ENCODE data around the gene DYNLRB2.

The DYNLRB2 gene

DNA sequence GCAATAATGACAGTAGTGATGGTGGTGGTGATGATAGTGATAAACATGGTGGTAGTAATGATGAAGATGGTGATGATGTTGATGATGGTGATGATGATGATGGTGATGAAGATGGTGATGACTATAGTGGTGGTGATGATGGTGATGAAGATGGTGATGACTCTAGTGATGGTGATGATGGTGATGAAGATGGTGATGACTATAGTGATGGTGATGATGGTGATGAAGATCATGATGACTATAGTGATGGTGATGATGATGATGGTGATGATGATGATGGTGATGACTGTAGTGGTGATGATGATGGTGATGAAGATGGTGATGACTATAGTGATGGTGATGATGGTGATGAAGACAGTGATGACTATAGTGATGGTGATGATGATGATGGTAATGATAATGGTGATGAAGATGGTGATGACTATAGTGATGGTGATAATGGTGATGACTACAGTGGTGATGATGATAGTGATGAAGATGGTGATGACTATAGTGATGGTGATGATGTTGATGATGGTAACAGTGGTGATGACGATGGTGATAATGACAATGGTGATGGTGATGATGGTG is 35.6 kb downstream of the DYNLRB2 start:
- Histone ChIP-seq H3K4me2 (no peak overlapping the region), H2AFZ (ENCODE audit: low read depth) (no peak overlapping the region), H3K9ac (no peak overlapping the region), H3K4me3 (IDR thresholded peaks at IDR 0.05; ENCODE audit: insufficient read depth, low read depth, low read length) (no peak overlapping the region), H4K20me1 (ENCODE audit: insufficient read depth) (no peaks in the 10 kb centered on the region), H3K79me2 (ENCODE audit: insufficient read depth, low read depth) (no peaks in the 10 kb centered on the region), H3K27me3 (ENCODE audit: insufficient read depth, low read depth) (no peaks in the 10 kb centered on the region), H3K27ac (no peak overlapping the region), H3K36me3 (ENCODE audit: insufficient read depth) (no peaks in the 10 kb centered on the region), H3K4me1 (ENCODE audit: low read depth, poor library complexity, severe bottlenecking) (peaks cover 77% of the 10 kb centered on the region)
- TF ChIP-seq, protein P1, sequence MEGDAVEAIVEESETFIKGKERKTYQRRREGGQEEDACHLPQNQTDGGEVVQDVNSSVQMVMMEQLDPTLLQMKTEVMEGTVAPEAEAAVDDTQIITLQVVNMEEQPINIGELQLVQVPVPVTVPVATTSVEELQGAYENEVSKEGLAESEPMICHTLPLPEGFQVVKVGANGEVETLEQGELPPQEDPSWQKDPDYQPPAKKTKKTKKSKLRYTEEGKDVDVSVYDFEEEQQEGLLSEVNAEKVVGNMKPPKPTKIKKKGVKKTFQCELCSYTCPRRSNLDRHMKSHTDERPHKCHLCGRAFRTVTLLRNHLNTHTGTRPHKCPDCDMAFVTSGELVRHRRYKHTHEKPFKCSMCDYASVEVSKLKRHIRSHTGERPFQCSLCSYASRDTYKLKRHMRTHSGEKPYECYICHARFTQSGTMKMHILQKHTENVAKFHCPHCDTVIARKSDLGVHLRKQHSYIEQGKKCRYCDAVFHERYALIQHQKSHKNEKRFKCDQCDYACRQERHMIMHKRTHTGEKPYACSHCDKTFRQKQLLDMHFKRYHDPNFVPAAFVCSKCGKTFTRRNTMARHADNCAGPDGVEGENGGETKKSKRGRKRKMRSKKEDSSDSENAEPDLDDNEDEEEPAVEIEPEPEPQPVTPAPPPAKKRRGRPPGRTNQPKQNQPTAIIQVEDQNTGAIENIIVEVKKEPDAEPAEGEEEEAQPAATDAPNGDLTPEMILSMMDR (conservative IDR thresholded peaks at IDR 0.05; ENCODE audit: low read depth, low read length): no peak

DNA sequence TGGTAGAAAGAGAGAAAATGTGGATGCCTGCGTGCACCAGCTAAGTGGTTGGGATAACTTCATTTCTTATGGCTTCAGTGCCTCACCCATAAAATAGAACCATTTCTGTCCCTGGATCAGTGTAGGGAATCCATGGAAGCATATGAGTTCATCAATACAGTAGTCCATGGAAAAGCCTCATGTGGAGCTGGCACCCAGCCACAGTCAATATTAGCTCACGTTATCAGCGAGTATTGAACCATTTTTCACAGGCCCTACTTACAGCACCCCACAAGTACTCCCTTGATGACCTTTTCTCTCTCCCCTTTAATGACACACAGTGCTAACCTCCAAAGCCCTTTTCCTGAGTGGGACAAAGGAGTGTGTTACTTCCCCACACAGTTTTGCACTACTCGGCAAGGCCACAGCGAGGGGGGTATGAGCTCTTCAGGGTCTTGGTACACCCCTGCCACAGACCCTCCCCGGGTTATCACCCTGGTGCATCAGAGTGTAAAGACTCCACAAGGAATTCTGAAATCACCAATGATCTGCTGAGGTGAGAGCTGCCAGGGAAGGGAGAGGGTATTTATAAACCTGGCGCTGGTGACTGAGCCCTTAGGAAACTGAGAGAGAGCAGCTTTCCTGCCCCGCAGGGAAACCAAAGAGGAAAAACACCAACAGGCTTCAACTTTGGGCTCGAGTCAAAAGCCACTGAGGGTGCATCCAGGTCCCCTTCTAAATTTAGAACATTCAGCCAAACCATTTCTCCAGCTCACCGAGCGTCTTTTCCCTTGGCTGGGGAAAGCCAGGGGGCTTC is 36.9 kb downstream of the DYNLRB2 start:
- Histone ChIP-seq H2AFZ (ENCODE audit: low read depth) (no peak overlapping the region), H3K4me1 (ENCODE audit: low read depth, poor library complexity, severe bottlenecking) (peaks cover 78% of the 10 kb centered on the region), H3K4me3 (IDR thresholded peaks at IDR 0.05; ENCODE audit: insufficient read depth, low read depth, low read length) (no peak overlapping the region), H3K9ac (no peak overlapping the region), H3K27ac (no peak overlapping the region), H3K36me3 (ENCODE audit: insufficient read depth) (no peaks in the 10 kb centered on the region), H4K20me1 (ENCODE audit: insufficient read depth) (no peaks in the 10 kb centered on the region), H3K4me2 (no peak overlapping the region), H3K79me2 (ENCODE audit: insufficient read depth, low read depth) (no peaks in the 10 kb centered on the region), H3K27me3 (ENCODE audit: insufficient read depth, low read depth) (no peaks in the 10 kb centered on the region)
- TF ChIP-seq, protein P1 (conservative IDR thresholded peaks at IDR 0.05; ENCODE audit: low read depth, low read length): no peak

DNA sequence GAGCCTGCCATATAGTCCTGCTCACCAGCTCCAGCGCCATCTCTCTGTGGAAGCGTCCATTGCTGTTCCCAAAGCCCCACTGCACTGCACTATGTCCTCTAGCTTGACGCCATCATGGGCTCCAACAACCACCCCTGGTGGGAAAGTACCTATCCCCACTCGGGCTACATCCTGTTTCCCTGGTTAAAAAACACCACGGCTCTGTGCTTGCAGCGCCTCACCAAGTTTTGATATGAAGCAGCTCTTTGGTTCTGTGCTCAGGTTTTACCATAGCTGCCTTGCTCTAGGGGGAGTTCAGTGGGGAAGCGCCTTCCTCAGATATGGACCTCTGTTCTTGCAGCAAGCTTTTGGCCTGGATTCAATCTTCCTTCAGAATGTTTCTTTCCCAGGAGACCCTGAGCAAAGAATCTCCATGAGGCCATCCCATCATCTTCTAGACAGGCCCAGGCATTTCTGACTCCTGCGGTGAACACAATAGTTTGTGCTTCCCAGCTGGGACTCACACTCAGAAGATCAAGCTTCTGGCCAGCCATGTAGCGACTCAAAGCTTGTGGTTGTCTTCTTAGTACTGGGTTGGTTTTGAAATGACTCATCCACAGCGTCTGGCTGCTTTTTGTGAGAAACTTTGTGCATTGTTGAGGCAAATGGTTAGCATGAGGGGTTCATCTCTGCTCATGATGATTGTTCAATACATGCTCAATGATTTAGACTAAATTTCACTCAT is 39.5 kb downstream of the DYNLRB2 start:
- TF ChIP-seq, protein P1 (conservative IDR thresholded peaks at IDR 0.05; ENCODE audit: low read depth, low read length): peak; percentile 28; the same call in 1 of the 2 replicates
- H3K4me2 ChIP-seq: peak overlapping the region; percentile 95
- H3K79me2 ChIP-seq (ENCODE audit: insufficient read depth, low read depth): no peaks in the 10 kb centered on the region
- H3K36me3 ChIP-seq (ENCODE audit: insufficient read depth): no peaks in the 10 kb centered on the region
- H3K4me1 ChIP-seq (ENCODE audit: low read depth, poor library complexity, severe bottlenecking): peaks cover 81% of the 10 kb centered on the region
- no peaks in the 10 kb centered on the region for H3K27me3 ChIP-seq (ENCODE audit: insufficient read depth, low read depth)
- H3K4me3 ChIP-seq (IDR thresholded peaks at IDR 0.05; ENCODE audit: insufficient read depth, low read depth, low read length): no peak overlapping the region
- peak overlapping the region; percentile 91 for H3K27ac ChIP-seq
- H3K9ac ChIP-seq: peak overlapping the region; percentile 52
- H4K20me1 ChIP-seq (ENCODE audit: insufficient read depth): no peaks in the 10 kb centered on the region
- no peak overlapping the region for H2AFZ ChIP-seq (ENCODE audit: low read depth)

DNA sequence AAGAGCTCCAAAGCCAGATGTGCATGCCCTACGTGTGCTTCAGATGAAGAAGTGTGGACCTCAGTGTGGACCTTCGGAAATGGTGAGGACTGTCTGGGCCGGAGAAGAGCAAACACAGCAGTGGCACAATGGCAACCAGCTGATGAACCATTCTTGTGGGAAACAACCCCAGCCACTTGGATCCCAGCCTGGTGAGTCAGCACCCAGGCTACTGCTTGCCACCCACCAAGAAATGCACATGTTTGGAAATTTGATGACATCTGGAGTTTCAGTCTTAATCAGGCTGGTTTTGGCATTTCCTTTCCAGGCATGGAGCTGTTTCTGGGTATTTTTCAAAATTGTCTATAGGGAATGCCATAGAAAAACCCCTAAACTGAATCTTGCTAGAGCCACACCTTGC is 42.7 kb downstream of the DYNLRB2 start:
- H3K4me3 ChIP-seq (IDR thresholded peaks at IDR 0.05; ENCODE audit: insufficient read depth, low read depth, low read length): no peak overlapping the region
- no peaks in the 10 kb centered on the region for H3K27me3 ChIP-seq (ENCODE audit: insufficient read depth, low read depth)
- H2AFZ ChIP-seq (ENCODE audit: low read depth): peak overlapping the region; percentile 19; the same call in 1 of the 2 replicates
- no peaks in the 10 kb centered on the region for H3K36me3 ChIP-seq (ENCODE audit: insufficient read depth)
- H3K4me1 ChIP-seq (ENCODE audit: low read depth, poor library complexity, severe bottlenecking): peaks cover 100% of the 10 kb centered on the region
- no peaks in the 10 kb centered on the region for H3K79me2 ChIP-seq (ENCODE audit: insufficient read depth, low read depth)
- H4K20me1 ChIP-seq (ENCODE audit: insufficient read depth): no peaks in the 10 kb centered on the region
- peak overlapping the region; percentile 91 for H3K27ac ChIP-seq
- TF ChIP-seq, protein P1 (conservative IDR thresholded peaks at IDR 0.05; ENCODE audit: low read depth, low read length): no peak
- H3K4me2 ChIP-seq: peak overlapping the region; percentile 95
- H3K9ac ChIP-seq: peak overlapping the region; percentile 41; the same call in 1 of the 2 replicates

All from KMS-11 (cell line).